Measurements from ENCODE around the gene FAR2. TPM values are rescaled to one million over a fixed set of nuclear protein-coding genes. Genes with fewer than 3 reads are reported as not detected.
A peak's percentile ranks its signal among the peaks of the same experiment; 100 is the strongest.

Gene FAR2
- total RNA-seq, result 9.0 and 10.7 TPM in 2 replicates

- Histone ChIP-seq H3K27me3 (ENCODE audit: control insufficient read depth, insufficient read depth, low read length) (no peaks in the 10 kb centered on the region), H3K36me3 (ENCODE audit: control insufficient read depth, insufficient read depth, low read length) (no peaks in the 10 kb centered on the region), H3K4me3 (ENCODE audit: low read depth, low read length) (peak within 1 kb of the TSS; percentile 66)
- TF ChIP-seq CTCF (IDR thresholded peaks at IDR 0.05; ENCODE audit: insufficient read depth, low read length, poor library complexity, severe bottlenecking), result no peak
- no peak for DNase-seq (ENCODE audit: low read depth)
Measured at GRCh38 chr12:29148911-29149690, at the start of gene FAR2. Gene FAR2, plus strand, starts transcription at chr12:29149278. Its CDS starts 121,172 bp downstream, at chr12:29270450.

- Histone ChIP-seq H3K27me3 (ENCODE audit: control insufficient read depth, insufficient read depth, low read length) (no peaks in the 10 kb centered on the region), H3K4me3 (ENCODE audit: low read depth, low read length) (no peak overlapping the region), H3K36me3 (ENCODE audit: control insufficient read depth, insufficient read depth, low read length) (no peaks in the 10 kb centered on the region)
- no peak for DNase-seq (ENCODE audit: low read depth)
- TF ChIP-seq CTCF (IDR thresholded peaks at IDR 0.05; ENCODE audit: insufficient read depth, low read length, poor library complexity, severe bottlenecking), result no peak
Measured at GRCh38 chr12:29102741-29103140, 46.3 kb upstream of the FAR2 start.

- Histone ChIP-seq H3K36me3 (ENCODE audit: control insufficient read depth, insufficient read depth, low read length) (no peaks in the 10 kb centered on the region), H3K4me3 (ENCODE audit: low read depth, low read length) (no peak overlapping the region), H3K27me3 (ENCODE audit: control insufficient read depth, insufficient read depth, low read length) (no peaks in the 10 kb centered on the region)
- no peak for DNase-seq (ENCODE audit: low read depth)
- no peak for TF ChIP-seq CTCF (IDR thresholded peaks at IDR 0.05; ENCODE audit: insufficient read depth, low read length, poor library complexity, severe bottlenecking)
Measured at GRCh38 chr12:29103539-29103974, 45.5 kb upstream of the FAR2 start.

GRCh38 chr12:29104516-29104915 is 44.6 kb upstream of the FAR2 start:
- Histone ChIP-seq H3K4me3 (ENCODE audit: low read depth, low read length) (no peak overlapping the region), H3K27me3 (ENCODE audit: control insufficient read depth, insufficient read depth, low read length) (no peaks in the 10 kb centered on the region), H3K36me3 (ENCODE audit: control insufficient read depth, insufficient read depth, low read length) (no peaks in the 10 kb centered on the region)
- no peak for DNase-seq (ENCODE audit: low read depth)
- TF ChIP-seq CTCF (IDR thresholded peaks at IDR 0.05; ENCODE audit: insufficient read depth, low read length, poor library complexity, severe bottlenecking), result no peak

- TF ChIP-seq CTCF (IDR thresholded peaks at IDR 0.05; ENCODE audit: insufficient read depth, low read length, poor library complexity, severe bottlenecking), result no peak
- Histone ChIP-seq H3K36me3 (ENCODE audit: control insufficient read depth, insufficient read depth, low read length) (no peaks in the 10 kb centered on the region), H3K27me3 (ENCODE audit: control insufficient read depth, insufficient read depth, low read length) (no peaks in the 10 kb centered on the region), H3K4me3 (ENCODE audit: low read depth, low read length) (no peak overlapping the region)
- DNase-seq (ENCODE audit: low read depth), result no peak
Measured at GRCh38 chr12:29110506-29111442, 38.3 kb upstream of the FAR2 start.

Data from kidney epithelial cell (primary cell).